Suprapubic skin (tissue), 4 donors: Measurements from ENCODE around the gene DLEU7. TPM values are rescaled to one million over a fixed set of nuclear protein-coding genes. Genes with fewer than 3 reads are reported as not detected.

Experiments used
- DNase-seq, 2 donors: peaks; one replicate each; pipeline ENCODE4 v3.0.0-alpha.2; 2019; ENCODE audit warnings: low spot score in 2 of 2
- H3K27ac ChIP-seq: fragments of 200-600 bp; sonication (generic); one replicate; pipeline ENCODE4 v1.5.1; 2019
- H3K27me3 ChIP-seq: fragments of 200-600 bp; sonication (generic); one replicate; pipeline ENCODE4 v1.5.1; 2019
- H3K36me3 ChIP-seq: fragments of 200-600 bp; sonication (generic); one replicate; pipeline ENCODE4 v1.5.1; 2019
- H3K4me1 ChIP-seq: fragments of 200-600 bp; sonication (generic); one replicate; pipeline ENCODE4 v1.5.1; 2019
- H3K4me3 ChIP-seq: fragments of 200-600 bp; sonication (generic); one replicate; pipeline ENCODE4 v1.5.1; 2019; ENCODE audit warnings: mild to moderate bottlenecking
- H3K9me3 ChIP-seq: fragments of 200-600 bp; sonication (generic); one replicate; pipeline ENCODE4 v1.5.1; 2019
- CTCF ChIP-seq, 2 donors: fragments of 200-600 bp in 1 of 2; fragments of 450-650 bp in 1 of 2; sonication (generic) in 1 of 2; IDR thresholded peaks; one replicate each; pipeline ENCODE4 v1.5.1; 2016 to 2019; ENCODE audit warnings: antibody characterized with exemption in 2 of 2, mild to moderate bottlenecking in 1 of 2, moderate library complexity in 1 of 2
- EP300 ChIP-seq: sonication (generic); formaldehyde crosslinking; IDR thresholded peaks from one replicate; pipeline ENCODE4 v1.6.1; 2017; ENCODE audit warnings: antibody characterized with exemption
- POLR2A ChIP-seq, 2 donors: fragments of 450-650 bp; IDR thresholded peaks; one replicate each; pipeline ENCODE4 v1.6.1; 2017; ENCODE audit warnings: antibody characterized with exemption in 2 of 2, mild to moderate bottlenecking in 2 of 2, moderate library complexity in 2 of 2
- POLR2AphosphoS5 ChIP-seq, 3 donors: sonication (generic); formaldehyde crosslinking; IDR thresholded peaks; one replicate each; pipeline ENCODE4 v1.6.1; 2017; ENCODE audit warnings: antibody characterized with exemption in 3 of 3
- WGBS: methylation state at CpG from one replicate; pipeline ENCODE4 v1.1.5; 2018; 5-methylcytosine and 5-hydroxymethylcytosine counted together
- total RNA-seq, 4 donors: library from RNA; depleted of rRNA; stranded (reverse); fragments of >200 nt; gene quantifications; one replicate each; pipeline ENCODE4 v1.1.0, GENCODE V29; 2016

Gene DLEU7
- total RNA-seq, 4 donors from 2014 or later, result not detected

- Histone ChIP-seq H3K4me3 (no peak overlapping the region), H3K4me1 (peaks cover 5% of the 10 kb centered on the region), H3K27me3 (peaks cover 33% of the 10 kb centered on the region), H3K36me3 (no peaks in the 10 kb centered on the region), H3K9me3 (no peaks in the 10 kb centered on the region), H3K27ac (no peak overlapping the region)
- DNase-seq, result no peak
- WGBS, result 72% methylated on average over 5 of the region's 5 CpGs
- no peak for TF ChIP-seq CTCF (IDR thresholded peaks at IDR 0.05)
- no peak for TF ChIP-seq POLR2AphosphoS5 (IDR thresholded peaks at IDR 0.05)
- no peak for TF ChIP-seq POLR2A (IDR thresholded peaks at IDR 0.05)
- TF ChIP-seq EP300, result no peak
These were observed 5.5 kb downstream of the DLEU7 start for GRCh38 chr13:50838031-50838430.

DNA sequence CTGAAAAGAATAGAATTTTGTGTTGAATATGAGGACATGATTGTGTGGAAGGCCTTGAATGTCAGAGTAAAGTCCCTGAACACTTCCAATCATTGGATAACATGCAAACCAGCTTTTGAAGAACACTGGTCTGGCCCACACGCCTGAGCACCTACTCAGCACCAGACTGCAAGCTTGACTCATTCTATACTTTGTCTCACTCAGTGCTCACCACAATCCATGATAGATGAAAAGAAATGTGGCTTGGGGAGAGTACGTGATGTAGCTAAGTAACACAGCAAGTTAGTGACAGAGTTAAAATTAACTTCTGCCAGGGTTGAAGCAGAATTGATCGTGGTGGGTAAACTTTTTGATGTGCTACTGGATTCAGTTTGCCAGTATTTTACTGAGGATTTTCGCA, 12.0 kb downstream of the DLEU7 start:
- no peaks in the 10 kb centered on the region for H3K36me3 ChIP-seq
- no peak overlapping the region for H3K4me3 ChIP-seq
- no peak overlapping the region for H3K27ac ChIP-seq
- no peaks in the 10 kb centered on the region for H3K4me1 ChIP-seq
- TF ChIP-seq POLR2A (IDR thresholded peaks at IDR 0.05) (no peak), CTCF (IDR thresholded peaks at IDR 0.05) (no peak), EP300 (no peak), POLR2AphosphoS5 (IDR thresholded peaks at IDR 0.05) (no peak)
- H3K9me3 ChIP-seq, result no peaks in the 10 kb centered on the region
- no peaks in the 10 kb centered on the region for H3K27me3 ChIP-seq
- WGBS, result 91% methylated on average over 4 of the region's 4 CpGs
- no peak for DNase-seq

DNA sequence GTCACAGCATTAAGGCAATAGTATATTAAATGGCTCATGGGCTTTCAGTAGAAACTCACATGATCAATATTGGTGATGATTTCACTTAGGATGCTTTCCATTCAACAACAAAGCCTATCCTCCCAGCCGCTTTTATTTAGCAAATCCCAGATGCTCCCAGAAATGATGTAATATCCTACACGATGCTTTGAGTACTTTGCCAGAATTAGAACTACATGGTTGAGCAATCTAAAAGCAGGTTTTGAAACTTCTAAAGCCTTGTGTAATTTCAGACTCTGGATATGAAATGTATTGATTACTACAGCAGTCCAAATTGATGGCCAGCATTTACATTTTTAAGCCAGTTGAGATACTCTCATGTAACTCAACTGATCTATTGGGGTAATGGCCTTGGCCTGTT, 13.6 kb downstream of the DLEU7 start:
- H3K27ac ChIP-seq, result no peak overlapping the region
- H3K27me3 ChIP-seq, result no peaks in the 10 kb centered on the region
- no peak overlapping the region for H3K4me3 ChIP-seq
- 36% methylated on average over 2 of the region's 2 CpGs for WGBS
- no peaks in the 10 kb centered on the region for H3K36me3 ChIP-seq
- H3K4me1 ChIP-seq, result no peaks in the 10 kb centered on the region
- no peaks in the 10 kb centered on the region for H3K9me3 ChIP-seq
- peak in 1 of 3 donors; percentile 69 for TF ChIP-seq POLR2AphosphoS5 (IDR thresholded peaks at IDR 0.05)
- TF ChIP-seq EP300, result no peak
- DNase-seq, result no peak

DNA sequence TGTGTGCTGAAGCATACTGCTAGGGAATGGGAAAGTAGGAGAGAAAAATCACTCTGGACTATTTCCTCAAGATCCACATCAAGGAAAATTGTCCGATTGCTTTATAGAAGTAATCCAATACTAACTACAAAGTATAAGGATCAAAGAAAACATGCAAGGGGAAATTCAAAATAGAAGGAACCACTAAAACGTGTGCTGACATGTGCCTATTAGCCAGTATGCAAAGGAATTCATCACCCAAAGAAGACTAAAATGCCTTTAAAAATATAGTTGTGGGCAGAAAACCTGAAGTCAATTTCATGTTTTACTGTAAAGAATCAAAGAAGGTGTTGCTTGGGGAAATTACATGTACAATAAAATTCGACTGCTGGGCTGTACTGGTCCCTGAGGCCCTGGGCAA, 14.3 kb downstream of the DLEU7 start:
- DNase-seq, result no peak
- Histone ChIP-seq H3K27ac (no peak overlapping the region), H3K36me3 (no peaks in the 10 kb centered on the region), H3K4me1 (no peaks in the 10 kb centered on the region), H3K27me3 (no peaks in the 10 kb centered on the region), H3K9me3 (no peaks in the 10 kb centered on the region), H3K4me3 (no peak overlapping the region)
- WGBS, result 50% methylated on average over 3 of the region's 3 CpGs
- TF ChIP-seq CTCF (IDR thresholded peaks at IDR 0.05) (no peak), POLR2A (IDR thresholded peaks at IDR 0.05) (no peak), POLR2AphosphoS5 (IDR thresholded peaks at IDR 0.05) (no peak), EP300 (no peak)

- Histone ChIP-seq H3K4me3 (no peak overlapping the region), H3K4me1 (no peaks in the 10 kb centered on the region), H3K27me3 (no peaks in the 10 kb centered on the region), H3K27ac (no peak overlapping the region), H3K9me3 (no peaks in the 10 kb centered on the region), H3K36me3 (no peaks in the 10 kb centered on the region)
- TF ChIP-seq CTCF (IDR thresholded peaks at IDR 0.05) (no peak), POLR2A (IDR thresholded peaks at IDR 0.05) (no peak), EP300 (no peak), POLR2AphosphoS5 (IDR thresholded peaks at IDR 0.05) (no peak)
- DNase-seq, result no peak
- WGBS, result 89% methylated on average over 3 of the region's 3 CpGs
These were observed 17.5 kb downstream of the DLEU7 start for GRCh38 chr13:50826035-50826434.

- no peak for TF ChIP-seq CTCF (IDR thresholded peaks at IDR 0.05)
- TF ChIP-seq POLR2A (IDR thresholded peaks at IDR 0.05), result no peak
These were observed 31.2 kb downstream of the DLEU7 start for GRCh38 chr13:50812242-50812641.

More at GRCh38 chr13:50812242-50812641, 31.2 kb downstream of the DLEU7 start:
- no peaks in the 10 kb centered on the region for H3K4me1 ChIP-seq
- no peaks in the 10 kb centered on the region for H3K9me3 ChIP-seq
- H3K36me3 ChIP-seq, result no peaks in the 10 kb centered on the region
- no peaks in the 10 kb centered on the region for H3K27me3 ChIP-seq
- H3K4me3 ChIP-seq, result no peak overlapping the region
- DNase-seq, result no peak
- WGBS, result 86% methylated on average over 4 of the region's 4 CpGs
- H3K27ac ChIP-seq, result no peak overlapping the region
